ENCODE data around the gene MAPK8.

The MAPK8 gene

DNA sequence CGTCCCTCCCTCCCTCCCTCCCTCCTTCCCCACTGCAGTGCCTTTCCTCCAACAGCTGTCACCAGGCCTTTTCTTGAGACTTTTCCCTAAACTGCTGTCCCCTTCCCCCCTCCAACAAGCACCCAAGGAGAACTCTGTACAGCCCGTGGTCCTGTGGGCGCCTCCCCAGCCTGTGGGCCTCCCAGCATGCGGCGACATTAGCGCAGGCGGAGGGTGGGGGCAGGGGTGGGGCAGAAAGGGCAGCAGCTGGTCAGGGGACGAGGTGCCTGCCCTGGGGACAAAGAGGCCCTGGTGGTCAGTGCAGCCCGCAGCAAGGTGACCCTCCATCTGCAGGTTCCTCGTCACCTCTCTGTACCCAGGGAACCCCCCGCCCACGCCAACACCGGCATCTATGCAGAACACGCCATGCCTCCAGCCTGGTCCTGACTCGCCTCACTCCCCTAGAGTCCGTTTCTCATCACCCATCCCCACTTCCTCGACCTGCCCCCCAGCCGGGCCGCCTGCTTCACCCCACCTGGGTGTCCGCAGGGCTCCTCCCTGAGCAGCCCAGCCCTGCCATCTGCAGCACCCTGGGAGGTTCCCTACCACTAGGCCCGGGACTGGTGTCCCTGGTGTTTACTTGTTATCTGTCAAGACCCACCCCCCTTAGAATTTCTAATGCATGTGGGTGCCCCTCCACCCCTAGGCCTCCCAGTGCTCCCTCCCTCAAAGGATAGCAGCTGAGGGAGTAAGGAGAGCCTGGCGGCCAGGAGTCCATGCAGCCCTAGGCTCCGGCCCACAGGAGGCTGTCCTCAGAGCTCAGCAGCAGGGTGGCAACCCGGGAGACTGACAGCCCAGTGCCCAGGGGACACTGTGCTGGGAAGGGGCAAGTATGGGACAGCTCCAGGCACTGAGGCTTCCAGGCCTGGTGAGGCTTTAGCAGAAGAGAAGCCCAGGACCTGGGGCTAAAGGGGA, 150.6 kb downstream of the MAPK8 start:
- DNase-seq (ENCODE audit: extremely low read depth in 1 of 2, low read depth in 1 of 2): no peak

DNA sequence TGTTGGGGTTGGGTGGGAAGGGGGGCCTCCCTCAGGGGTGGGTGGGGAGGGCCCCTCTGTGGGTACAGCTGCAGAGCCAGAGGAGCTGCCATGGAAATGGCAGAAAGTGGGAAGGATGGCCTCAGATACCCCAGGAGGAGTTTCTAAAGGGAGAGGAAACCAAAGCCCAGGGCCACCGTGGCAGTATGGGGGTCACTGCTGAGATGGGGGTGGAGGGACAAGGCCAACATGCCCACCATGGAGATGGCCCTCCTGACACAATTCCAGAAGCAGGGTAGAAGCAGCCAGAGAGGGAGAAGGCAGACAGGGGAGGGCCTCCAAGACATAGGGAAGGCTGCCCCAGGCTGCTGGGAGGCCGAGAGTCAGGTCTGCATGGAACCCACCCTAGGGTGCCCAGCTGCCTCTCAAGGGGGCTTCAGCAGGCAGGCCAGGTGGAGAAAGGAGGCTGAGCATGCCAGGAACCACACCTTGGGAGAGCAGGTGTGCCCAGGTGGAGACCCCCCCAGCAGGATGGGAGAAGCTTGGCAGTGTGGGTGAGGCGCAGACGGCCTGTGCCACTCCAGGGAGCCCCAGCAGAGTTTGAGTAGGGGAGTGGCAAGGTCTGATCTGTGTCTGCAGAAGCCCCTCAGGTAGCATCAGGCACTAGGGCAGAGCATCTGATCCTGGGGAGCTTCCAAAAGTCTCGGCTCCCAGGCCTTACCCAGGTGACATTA, 151.6 kb downstream of the MAPK8 start:
- no peak for DNase-seq (ENCODE audit: extremely low read depth in 1 of 2, low read depth in 1 of 2)

DNA sequence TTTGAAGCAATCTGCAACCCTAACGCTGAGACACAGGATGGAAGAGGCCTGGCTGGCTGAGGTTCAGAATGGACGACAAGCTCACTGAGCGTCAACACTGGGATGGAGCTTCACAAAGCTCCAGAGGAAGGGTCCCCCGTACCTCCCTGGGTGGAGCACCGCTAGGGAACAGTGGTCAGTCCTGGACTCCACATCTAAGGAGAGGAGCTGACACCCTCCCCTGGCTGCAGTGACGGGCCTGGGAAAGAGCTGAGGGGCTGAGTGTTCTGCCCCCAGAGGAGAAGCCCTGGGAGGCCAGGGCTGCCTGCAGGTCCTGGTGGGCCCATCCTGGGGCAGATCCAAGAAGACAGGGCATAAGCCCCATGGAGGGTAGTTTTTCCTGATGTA, 152.2 kb downstream of the MAPK8 start:
- no peak for DNase-seq (ENCODE audit: extremely low read depth in 1 of 2, low read depth in 1 of 2)

DNA sequence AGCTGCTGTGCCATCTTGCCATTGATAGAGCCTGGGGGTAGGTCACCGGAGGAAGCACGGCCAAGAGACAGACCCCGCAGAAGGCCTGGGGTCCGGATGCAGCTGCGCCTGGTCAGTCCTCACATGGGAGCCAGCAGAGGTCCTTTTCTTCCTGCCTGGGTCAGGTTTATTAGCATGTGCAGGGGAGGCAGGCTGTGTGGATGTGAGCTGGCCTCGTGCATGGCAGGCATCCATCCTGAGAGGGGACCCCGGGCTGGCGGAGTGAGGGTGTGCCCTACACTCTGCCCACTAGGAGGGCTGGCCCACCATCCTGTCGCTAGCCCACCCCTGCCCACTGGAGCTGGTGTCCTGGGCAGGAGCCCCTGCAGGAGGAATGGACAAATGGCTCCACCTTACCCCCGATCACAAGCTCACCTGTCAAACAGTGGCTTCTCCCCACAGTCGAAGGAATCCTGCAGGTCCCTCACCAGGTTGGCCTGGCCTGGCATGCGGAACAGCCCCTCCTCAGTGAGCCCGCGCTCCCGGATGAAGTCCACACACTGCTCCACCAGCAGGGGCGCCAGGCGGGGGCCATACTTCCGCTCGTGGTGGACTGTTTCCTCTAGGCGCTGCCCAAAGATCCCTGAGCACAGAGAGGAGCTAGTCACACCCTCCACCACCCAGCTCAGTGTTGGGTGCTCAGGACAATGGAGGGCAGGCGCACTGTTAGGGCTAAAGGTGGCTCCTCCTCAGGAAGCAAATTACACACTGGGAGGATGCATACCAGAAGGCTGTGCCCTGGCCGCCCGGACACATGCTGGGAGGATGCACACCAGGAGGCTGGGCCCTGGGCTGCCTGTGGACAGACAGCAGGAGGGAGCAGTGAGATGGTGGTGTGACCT, 153.0 kb downstream of the MAPK8 start:
- DNase-seq (ENCODE audit: extremely low read depth in 1 of 2, low read depth in 1 of 2): no peak

DNA sequence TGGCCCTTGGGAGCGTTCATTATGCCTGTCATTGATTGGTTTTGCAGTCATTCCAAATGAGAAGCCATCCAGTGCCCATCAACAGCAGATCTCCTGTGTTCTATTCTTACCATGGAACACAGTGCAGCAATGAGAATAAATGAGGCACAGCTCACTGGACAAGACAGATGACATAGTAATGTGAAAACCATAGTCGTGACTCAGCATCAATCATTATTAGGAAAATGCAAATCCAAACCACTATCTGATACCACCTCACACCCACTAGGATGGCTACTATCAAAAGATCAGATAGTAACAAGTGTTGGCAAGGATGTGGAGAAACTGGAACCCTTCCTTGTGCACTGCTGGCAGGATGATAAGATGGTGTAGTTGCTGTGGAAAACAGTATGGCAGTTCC, 153.7 kb downstream of the MAPK8 start:
- DNase-seq (ENCODE audit: extremely low read depth in 1 of 2, low read depth in 1 of 2): no peak

DNA sequence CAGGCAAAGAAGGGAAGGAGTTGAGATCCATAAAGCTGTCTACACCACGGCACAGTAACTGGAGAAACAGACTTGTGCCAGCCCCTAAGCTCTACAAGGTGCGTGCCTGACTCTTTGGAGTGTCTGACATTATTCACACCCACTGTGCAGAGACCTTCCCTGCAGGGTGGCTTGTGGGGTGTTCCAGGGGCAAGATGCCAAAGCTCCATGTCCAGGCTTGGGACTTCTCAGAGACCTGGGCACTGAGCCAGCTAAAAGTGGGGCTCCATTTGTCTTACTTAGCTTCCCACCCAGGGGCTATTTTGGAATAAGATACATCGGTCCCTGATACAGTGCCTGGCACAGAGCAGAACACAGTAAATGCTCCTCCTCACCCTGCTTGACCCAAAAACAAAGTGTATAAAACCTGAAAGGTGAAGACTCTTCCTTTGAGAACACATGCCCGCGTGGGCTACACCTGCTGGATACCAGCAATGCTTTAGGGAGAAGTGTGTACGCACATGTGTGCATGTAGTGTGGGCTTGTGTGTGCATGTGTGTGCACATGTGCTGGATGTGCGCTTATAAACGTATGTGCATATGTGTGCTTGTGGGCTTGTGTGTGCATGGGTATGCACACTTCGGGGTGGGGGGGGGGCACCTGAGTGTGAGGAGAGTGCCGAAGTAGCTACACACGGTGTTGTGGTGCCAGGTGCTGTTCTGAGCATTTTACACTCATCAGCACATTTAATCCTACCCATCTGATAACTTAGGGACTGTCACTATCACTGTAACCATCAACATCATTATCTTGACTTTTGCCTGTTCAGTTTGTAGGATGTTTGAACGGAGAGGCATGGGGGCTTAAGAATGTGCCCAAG, 155.4 kb downstream of the MAPK8 start:
- DNase-seq (ENCODE audit: extremely low read depth in 1 of 2, low read depth in 1 of 2): no peak

DNA sequence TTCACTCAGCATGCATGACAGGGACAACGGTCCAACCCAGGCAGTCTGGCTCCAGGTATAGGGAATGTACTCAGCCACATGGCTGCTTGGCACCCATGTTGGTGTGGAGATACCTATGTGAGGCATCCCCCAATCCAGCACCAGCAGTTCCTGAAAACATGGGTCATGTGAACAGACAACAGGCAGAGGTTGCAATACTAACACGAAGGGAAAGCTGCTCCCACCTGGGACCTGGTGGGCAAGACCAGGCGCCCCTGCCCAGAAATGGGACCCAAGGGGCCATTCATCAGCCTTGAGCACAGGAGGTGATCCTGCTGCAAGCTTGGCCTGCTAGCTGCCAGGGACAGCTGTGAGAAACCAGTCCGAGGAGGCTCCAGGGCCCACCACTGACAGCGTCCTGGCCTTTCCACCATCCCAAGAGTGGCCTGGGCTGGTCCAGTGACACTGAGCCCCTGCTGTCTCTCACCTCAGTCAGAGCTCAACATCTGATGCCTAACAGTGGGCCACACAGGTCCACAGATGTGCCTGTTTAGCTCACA, 156.1 kb downstream of the MAPK8 start:
- no peak for DNase-seq (ENCODE audit: extremely low read depth in 1 of 2, low read depth in 1 of 2)

DNA sequence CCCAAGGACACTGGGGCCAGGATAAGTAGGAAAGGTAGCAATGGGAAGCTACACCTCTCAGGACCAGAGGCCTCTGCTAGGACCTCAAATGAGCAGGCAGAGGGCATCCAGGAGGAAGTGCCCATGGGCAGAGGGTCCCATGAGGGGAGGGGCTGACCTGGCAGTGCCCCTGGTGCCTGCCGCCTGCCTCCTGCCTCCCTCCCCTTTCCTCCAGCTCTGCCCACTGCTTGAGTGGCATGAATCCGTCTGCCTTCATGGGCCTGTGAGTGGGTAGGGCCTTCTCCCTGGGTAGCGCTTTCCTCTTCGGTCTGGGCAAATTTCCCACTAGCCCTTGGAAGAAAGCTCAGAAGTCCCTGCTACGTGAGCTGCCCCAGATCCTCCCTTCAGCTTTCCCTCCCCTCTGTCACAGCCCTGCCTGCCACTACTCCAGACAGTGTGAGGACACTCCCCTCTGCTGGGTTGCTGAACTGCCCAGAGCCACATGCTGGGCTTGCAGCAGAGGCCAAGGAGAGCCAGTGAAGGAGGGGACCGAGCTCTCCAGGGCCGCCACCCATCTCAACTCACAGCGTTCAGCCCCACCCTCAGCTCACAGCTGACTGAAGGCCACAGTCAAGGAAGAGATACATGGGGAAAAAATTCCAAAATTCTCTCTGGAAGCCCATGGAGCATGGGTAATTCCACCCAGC, 157.0 kb downstream of the MAPK8 start:
- no peak for DNase-seq (ENCODE audit: extremely low read depth in 1 of 2, low read depth in 1 of 2)

DNA sequence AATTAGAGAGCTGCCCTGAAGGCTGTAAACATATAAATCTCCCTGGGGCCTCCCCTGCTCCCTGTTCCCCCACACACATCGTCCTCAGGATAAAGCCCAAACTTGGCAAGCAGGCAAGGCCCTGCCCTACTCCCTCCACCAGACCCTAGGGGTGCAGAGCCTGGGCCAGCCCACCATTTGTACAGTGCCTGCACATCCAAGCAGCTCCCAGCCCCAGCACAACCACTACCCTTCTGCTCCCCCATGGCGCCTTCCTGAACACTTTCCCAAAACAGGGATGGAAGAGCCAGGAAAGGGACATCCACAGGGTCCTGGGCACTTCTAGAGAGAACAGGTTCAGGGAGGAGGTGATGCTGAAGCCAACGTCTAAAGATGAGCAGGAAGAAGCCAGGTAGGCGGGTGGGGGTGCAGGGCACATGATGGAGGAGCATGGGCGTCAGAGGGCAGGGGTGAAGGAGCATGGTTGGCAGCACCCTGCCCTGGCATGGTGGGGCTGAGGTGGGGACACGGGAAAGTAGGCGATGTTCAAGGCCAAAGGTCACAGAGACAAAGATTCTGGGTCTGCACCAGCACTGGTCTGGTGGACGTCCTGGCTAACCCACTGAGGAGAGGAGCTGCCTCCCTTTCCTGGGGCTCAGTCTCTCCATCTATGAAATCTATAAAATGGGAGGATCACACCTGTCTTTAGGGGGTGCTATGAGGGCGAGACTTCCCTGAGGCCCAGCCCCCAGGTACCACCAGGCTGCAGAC, 157.8 kb downstream of the MAPK8 start:
- DNase-seq (ENCODE audit: extremely low read depth in 1 of 2, low read depth in 1 of 2): no peak

DNA sequence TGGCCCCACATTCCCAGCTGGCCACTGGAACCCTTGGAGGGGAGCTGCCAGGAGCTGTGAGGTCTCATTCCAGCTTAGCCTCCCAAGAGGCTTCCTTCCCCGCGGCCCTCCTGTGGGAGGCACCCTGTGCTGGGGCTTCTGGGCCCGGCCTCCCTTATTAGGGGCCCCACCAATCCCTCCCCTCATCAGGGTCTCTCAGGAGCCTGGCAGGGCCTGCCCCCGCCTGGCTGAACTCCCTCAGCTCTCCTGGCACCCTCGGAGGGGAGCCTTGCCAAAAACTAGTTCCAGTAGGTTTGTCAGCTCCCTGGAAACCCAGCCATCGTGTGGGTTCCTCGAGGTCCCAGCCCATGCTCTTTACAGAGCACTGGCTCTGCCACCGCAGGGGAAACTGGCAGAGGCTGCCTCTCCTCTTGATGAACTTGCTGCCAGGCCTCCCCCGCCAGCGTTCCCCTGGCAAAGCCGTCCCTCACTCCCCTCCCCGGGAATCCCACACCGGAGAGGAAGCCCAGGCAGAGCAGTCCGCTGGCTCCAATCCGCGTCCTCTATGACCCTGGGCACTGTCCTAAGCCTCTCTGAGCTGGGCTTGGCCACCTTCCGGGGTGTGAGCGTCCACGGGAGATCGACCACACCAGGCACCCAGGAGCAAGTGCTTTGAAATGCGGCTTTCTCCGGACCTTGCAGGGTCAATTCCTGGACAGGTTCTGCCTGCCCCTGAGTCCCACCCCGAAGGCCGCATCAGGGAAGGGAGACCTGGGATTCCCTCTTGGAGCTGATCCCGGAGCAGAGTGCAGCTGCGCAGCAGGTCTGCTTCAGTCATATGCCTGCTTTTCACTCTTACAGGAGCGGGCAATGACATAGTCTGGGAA, 158.6 kb downstream of the MAPK8 start:
- no peak for DNase-seq (ENCODE audit: extremely low read depth in 1 of 2, low read depth in 1 of 2)

DNA sequence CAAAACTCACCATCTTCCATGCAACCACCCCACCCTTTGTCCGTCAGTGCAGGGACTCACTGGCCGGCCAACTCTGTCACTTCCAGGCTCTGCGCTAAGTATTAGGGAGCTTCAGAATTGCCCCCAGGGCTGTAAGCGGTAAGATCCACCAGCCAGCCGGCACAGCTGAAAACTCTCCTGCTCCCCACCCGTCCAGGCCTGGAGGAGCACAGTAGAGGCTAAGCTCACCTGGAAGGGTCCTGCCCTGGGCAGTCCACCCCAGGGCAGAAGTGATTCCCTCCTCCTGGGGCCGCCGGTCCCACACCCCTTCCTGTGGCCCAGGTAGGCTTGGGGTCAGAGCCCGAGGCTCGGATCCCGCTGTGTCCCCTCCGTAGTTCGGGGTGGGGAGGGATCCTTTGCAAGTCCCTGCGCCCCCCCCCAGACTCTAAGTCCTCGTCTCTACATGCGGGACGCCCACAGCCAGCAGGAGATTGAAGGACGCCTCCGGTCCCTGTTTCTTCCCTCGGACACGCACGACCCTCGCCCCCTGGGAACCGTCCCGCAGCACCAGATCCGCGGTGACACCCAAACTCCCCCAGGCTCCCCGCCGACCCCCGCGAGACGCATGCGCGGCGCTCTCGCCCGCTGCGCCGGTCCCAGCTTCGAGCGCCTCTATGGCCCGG, 159.5 kb downstream of the MAPK8 start:
- no peak for DNase-seq (ENCODE audit: extremely low read depth in 1 of 2, low read depth in 1 of 2)

DNA sequence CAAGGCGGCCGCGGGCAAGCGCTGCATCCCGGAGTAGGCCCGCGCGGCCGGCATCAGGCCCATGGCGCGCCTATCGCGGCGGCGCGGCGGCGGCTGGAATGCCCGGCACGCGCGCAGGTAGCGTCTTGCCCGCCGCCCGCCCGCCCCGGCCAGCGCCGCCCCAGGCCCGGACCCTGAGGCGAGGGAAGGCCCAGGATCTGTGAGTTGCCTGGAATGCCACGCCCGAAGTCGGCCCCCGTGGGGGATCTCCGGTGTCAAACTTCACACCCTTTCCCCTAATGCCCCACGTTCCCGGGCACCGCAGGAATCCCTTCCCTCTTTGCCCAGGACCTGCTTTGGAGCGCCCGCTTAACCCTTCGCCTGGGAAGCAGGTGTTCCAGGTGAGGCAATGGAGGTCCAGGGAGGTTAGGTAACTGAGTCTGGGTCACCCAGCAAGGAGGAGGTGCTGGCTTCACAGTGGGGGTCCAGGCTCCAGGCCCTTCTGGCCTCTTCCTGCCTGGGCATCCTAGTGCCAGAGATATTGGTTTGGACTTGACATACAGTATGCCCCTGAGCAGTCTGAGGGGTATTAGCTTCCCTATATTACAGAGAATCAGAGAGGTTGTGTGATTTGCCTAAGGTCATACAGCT, 160.2 kb downstream of the MAPK8 start:
- no peak for DNase-seq (ENCODE audit: extremely low read depth in 1 of 2, low read depth in 1 of 2)

DNA sequence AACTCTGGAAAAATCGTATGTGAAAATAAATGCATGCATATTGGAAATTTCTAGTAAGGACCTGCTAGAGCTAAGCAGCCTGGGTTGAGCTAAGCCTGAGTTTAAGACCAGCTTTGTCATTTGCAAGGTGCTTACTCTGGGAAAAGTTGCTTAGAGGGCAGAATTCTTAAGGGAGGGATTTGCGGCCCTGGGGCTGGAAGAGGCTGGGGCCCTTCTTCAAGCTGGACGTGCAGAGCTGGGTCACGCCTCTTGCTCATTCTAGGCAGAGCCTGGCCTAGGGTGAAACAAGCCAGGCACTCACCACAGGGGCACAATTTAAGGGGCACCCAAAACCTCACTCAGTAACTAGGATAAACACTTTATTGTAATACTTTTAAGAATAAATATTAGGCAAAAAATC, 161.2 kb downstream of the MAPK8 start:
- no peak for DNase-seq (ENCODE audit: extremely low read depth in 1 of 2, low read depth in 1 of 2)

DNA sequence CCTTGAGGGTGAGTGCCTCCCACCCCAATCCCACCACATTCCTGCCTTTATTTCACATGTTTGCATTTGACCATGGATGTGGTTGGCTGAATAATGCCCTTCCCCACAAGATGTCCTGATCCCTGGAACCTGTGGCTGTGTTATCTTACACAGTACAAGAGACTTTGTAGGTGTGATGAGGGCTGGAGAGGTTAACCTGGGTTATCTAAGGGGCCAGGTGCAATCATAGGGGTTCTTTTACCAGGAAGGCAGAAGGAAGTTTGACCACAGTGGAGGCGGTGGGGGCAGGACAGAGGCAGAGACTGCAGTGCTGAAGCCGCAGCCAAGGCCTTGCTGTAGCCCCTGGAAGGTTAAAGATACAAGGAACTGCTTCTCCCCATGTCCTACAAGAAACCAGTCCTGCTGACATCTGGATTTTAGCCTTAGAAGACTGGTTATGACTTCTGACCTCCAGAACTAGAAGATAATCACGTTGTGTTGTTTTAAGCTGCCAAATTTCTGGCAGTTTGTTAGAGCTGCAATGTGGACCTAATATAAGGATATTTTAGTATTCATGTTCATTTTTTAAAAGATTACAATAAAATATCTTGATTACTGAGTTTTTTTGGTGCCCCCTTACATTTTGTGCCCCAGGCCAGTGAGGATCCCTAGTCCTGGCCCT, 161.8 kb downstream of the MAPK8 start:
- DNase-seq (ENCODE audit: extremely low read depth in 1 of 2, low read depth in 1 of 2): no peak

DNA sequence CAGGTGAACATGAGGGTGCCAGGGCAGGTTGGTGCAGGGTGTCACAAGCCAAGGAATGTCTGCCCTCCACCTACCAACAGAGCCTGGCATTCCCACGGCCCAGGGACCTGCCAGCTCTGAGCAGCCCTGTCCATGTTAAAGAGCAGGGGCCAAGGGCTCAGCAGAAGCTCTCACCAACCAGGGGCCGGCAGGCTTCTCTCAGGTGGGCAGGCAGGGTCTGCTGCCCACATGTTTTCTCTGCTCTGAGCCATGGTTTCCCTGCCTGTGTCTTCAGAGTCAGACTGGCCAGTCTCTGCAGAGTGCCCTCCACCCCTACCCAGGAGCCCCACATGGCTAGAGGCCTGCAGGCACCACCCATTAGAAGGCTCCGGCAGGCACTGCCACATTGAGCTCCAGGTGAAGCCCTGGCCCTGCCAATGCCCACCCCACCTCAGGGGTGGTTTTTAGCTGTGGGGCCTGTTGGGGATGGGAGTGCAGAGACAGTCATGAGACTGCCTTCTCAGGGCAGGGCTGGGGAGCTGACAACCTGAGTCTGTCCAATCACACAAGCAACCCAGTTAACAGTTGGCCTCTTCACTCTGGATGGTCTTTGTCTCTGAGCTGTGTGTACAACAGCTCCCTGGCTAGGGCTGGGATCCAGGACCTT, 162.5 kb downstream of the MAPK8 start:
- DNase-seq (ENCODE audit: extremely low read depth in 1 of 2, low read depth in 1 of 2): no peak

DNA sequence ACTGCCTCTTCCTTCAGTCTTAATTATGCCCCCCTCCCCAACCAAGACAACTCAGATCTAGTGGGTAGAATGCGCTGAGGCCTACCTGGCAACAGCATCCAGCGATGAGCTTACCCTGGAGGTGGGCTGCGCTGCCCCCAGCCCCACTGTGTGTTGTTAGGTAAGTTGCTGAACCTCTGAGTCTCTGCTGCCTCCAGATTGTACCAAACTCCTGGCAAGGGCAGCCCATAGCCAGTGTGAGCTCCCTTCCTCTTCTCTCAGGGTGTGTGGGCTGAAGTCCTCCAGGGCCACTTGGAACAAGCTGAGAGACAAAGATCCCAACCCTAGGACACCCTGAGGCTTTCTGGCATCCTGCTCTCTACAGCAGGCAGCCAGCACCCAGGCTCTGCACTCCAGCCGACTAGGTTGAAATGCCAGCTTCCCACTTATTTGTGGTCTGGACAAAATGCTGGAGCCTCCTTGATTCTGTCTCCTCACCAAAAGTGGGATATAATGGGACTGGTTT, 163.1 kb downstream of the MAPK8 start:
- DNase-seq (ENCODE audit: extremely low read depth in 1 of 2, low read depth in 1 of 2): no peak

All from stimulated activated CD8-positive, alpha-beta memory T cell treated with anti-CD3 and anti-CD28 coated beads, Interleukin-7, amount 100 ng/mL, for 48 hours (primary cell).